Fibroblast of skin of back (primary cell): Measurements from ENCODE around the gene FOSL2.

Experiments used
- DNase-seq: peaks from one replicate; pipeline ENCODE4 v3.0.0-alpha.2; 2013

The FOSL2 gene

GRCh38 chr2:28413899-28414295 is 21.2 kb downstream of the FOSL2 start:
- no peak for DNase-seq

DNA sequence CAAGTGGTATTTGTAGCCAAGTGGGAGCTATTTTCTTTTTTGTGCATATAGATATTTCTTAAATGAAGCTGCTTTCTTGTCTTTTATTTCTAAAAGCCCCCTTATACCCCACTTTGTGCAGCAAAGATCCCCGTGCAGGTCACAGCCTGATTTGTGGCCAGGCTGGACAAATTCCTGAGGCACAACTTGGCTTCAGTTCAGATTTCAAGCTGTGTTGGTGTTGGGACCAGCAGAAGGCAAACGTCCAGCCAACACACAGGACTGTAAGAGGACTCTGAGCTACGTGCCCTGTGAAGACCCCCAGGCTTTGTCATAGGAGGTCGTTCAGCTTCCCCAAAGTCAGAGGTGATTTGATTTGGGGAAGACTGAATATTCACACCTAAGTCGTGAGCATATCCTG is 21.9 kb downstream of the FOSL2 start:
- DNase-seq: no peak

DNA sequence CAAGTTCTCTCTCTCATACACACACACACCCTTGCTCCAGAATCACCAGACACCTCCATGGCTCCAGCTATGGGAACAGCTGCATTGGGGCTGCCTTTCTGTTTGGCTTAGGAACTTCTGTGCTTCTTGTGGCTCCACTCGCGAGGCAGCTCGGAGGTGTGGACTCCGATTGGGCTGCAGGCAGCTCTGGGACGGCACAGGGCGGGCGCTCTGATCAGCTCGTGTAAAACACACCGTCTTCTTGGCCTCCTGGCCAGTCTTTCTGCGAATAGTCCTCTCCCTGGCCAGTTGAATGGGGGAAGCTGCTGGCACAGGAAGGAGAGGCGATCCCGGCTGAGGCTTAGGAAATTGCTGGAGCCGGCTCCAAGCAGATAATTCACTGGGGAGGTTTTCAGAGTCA is 22.4 kb downstream of the FOSL2 start:
- DNase-seq: no peak

DNA sequence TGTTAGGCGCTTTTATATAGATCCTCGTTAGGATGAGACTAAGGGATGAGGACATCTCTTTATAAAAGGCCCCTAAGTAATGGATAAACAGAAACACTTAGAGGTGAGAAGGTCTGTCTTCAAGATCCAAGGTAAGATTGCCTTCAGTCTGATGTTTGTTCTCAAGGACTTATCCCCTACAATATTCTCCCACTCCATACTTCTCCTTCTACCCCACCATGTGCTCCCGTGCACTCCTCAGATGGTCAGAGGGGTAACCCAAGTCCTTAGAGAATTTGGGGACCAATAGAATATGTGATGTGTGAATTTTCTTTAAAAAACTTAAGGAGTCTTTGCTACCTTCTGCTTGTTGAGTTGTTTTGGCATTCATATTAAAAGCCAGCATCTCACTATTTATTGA is 23.1 kb downstream of the FOSL2 start:
- DNase-seq: no peak

DNA sequence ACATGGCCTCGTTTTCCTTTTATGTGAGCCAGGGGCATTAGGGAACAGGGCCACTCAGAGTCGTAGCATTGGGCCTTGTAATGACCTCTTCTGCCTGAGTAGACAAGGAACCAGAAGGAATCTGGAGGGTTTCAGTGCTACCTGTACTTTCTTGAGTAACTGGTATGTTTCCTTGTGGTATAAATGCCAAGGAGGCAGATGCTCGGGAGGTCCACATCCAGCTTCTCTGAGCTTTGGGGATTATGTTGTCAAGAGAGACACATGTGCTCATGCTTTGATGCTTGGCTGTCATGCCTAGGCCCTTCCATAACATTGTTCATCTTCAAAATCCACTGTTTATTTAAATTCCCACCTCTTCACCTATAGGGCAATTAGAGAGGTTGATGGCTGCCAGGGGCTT is 26.3 kb downstream of the FOSL2 start:
- DNase-seq: no peak

GRCh38 chr2:28419443-28420270 is 27.0 kb downstream of the FOSL2 start:
- no peak for DNase-seq

GRCh38 chr2:28420722-28421121 is 28.1 kb downstream of the FOSL2 start:
- DNase-seq: no peak

DNA sequence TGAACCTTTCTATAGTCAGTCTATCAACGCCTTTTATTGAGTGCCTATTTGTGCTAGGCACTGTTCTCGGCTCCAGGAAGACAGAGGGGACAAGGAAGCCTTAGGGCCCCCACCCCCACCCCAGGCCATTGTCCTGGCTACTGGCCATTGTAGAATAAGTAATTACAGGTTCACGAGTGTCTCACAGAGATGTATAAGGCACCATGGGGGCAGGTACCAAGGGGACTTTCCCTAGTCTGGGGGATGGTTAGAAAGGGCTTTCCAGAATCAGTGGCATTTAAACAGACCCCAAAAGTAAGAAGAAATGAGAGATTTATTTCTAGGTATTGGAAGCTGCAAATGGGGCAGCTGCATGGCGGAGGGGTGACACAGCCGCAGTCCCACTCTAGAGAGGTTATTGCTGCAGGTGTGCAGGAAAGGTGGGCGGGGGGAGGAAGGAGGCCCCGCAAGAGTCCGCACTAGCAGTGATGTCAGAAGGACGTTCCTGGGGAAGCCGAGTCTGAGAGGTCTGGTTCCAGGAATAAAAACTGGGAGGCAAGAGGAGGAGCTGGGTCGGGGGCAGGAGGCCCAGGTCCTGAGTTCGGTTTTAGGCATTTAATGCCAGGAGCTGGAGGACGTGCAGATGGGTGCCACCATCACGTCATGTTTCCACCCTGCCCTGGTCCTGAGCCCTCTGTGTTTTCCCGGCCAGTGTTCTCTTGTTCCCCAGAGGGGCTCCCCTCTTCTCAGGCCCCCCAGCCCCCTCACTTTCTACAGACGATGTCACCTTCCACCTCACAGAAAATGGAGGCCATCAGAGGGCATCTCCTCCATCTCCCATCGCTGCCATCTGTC is 30.5 kb downstream of the FOSL2 start:
- DNase-seq: no peak

- DNase-seq: peak; percentile 40
Observed at GRCh38 chr2:28423856-28424605, 31.4 kb downstream of the FOSL2 start.

DNA sequence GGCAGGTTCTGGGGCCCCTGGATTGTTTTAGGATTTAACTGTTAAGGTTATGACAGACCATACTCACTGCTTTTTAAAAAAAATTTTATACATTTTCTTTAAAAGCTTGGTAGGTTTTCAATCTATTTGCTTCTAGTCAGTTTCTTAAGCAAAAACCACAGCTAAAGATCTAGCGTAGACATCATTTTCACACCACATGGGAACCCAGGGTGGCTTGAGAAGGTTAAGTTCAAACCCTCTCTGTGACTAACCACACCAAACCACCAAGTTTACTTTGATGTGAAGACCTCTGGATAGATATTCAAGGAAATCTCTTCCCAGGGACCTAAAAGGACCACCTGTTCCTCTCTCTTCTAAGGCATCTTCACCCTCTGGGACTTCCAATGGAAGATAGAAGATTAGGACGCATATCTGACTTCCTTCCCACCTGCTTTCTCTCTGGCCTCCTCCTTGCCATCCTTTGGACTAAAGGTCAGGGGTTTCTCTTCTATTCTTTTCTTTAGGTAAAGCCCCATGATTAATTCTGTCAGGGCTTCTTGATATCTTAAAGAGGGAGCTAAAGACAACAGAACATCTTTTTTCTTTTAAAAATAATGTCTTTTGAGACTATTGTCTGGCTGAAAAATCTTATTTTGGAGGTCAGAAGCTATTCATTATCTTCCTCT is 32.3 kb downstream of the FOSL2 start:
- no peak for DNase-seq

DNA sequence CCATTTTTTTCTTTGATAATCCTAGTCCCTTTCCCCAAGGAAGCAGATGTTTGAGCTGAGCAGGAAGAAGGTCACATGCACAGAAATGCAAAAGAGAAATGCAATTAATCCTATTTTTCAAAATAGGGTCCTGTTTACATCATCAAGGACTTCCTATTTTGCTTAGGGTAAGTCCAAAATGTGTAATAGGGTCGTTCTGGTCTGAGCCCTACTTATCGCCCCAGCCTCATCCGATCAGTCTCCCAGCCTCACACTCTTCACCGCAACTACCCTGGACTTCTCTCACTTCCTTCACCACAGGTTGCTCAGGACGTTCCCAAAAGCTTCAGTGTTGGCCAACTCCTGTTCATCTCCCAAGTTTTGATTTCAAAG is 32.8 kb downstream of the FOSL2 start:
- no peak for DNase-seq

- no peak for DNase-seq
Observed at GRCh38 chr2:28427741-28428415, 35.2 kb downstream of the FOSL2 start.

DNA sequence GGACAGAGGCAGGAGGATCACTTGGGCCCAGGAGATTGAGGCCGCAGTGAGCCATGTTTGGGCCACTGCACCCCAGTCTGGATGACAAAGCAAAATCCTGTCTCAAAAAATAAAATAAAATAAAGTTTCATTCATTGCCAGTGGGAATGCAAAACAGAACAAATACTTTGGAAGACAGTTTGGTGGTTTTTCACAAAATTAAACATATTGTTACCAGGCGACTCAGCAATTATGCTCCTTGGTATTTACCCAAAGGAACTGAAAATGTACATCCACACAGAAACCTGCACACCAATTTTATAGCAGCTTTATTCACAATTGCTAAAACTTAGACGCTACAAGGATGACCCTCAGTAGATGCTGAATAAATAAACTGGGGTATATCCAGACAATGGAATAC is 35.8 kb downstream of the FOSL2 start:
- DNase-seq: peak; percentile 29

GRCh38 chr2:28429636-28430376 is 37.1 kb downstream of the FOSL2 start:
- DNase-seq: no peak

DNA sequence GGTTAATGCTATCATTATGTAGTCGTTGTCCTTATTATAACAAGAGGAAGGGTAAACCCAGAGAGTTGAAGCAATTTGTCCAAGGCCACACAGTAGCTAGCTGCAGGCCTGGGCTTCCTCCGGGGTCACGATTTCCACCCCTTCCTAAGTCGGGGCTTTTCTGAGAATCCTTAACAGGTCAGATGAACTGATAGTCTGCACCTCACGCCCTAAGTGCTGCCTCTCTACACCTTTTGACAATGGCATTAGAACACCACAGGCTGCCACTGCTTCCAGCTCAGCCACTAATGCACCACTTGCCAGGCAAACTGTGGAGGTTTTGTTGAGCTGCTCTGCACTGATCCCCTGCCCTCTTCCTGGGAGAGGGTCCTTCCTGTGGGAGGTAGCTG is 37.7 kb downstream of the FOSL2 start:
- no peak for DNase-seq

DNA sequence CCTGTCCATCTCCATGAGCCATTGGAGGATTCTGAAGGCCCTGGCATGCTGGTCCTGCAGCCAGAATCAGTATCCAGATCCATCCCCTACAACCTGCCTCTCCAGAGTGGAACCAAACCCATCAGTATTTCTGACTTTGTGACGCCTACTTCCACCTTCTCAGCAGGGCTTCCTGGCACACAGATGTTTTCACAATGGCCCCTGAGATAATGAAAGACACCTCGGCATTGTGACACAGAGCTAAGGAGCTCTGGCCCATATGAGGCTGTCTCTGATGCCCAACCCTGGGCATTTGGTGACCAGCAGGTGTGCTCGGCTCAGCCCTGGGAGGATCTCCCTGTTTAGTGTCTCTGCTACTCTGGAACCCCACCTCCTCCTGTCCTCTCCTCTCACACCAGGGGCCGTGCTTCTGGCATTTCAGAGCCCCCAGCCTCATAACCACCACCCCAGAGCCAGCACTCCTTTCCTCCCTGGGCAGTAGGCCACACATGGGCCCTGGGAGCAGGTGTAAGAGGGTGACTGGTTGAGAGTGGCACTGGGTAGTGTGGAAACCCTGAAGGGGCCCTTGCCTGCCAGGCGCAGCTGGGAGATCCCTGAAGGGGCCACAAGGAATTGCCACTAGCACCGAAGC is 38.2 kb downstream of the FOSL2 start:
- no peak for DNase-seq

- no peak for DNase-seq
Observed at GRCh38 chr2:28431741-28432140, 39.1 kb downstream of the FOSL2 start.

DNA sequence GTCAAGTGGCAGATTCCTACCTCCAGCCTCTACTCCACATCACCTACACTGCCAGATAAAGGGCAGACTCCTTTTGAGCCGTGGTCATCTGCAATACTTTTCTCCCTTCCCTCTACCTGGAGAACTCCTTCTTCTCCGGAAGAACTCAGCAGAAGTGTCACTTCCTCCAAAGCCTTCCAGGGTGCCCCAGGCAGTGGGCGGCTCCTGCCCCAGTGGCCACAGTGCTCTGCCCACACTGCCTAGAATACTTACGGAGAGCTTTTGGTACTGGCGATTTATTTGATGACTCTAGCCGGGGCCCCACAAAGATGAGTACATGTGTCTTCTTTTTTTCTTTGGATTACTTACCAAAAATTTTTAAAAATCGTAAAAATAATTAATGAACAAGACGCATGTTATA is 39.7 kb downstream of the FOSL2 start:
- no peak for DNase-seq

GRCh38 chr2:28433215-28433614 is 40.6 kb downstream of the FOSL2 start:
- DNase-seq: no peak

DNA sequence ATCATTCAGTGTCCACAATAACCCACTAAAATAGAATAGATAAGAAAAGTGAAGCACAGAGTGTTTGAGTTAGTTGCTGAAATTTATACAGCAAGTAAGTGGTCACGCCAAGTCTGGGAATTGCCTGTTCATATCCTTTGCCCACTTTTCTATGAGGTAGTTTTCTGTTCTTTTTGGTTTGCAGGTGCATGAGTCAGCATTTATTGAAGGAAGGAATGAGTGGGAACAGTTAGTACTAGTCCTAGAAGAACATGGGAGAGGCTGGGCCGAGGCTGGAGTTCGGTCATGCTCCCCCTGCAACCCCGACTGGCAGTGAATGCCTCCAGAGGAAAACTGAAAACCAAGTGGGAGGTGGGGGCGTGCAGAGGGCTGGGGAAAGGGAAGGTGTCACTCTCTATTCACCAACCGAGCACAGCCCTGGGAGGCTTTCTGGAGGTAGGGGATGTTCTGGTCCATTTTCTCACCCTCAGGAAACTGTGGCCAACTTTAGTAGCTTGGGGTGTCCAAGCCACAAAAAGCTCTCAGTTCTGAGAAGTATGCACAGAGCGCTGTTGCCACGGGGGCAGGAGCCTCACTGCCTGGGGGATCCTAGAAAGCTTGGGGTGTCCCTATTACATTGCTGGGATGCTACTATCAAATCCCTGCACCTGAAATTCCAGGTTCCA is 41.4 kb downstream of the FOSL2 start:
- DNase-seq: no peak
